Testis (tissue), 3 donors: ENCODE results near the gene CLDN19. TPM values are rescaled to one million over a fixed set of nuclear protein-coding genes. Genes with fewer than 3 reads are reported as not detected.

ENCODE experiments used
- DNase-seq: peaks from one replicate; pipeline ENCODE4 v3.0.0-alpha.2; 2019
- H3K27ac ChIP-seq, 2 donors: fragments of 200-600 bp; sonication (generic); one replicate each; pipeline ENCODE4 v1.5.1; 2019
- H3K27me3 ChIP-seq: fragments of 200-600 bp; sonication (generic); one replicate; pipeline ENCODE4 v1.5.1; 2019
- H3K36me3 ChIP-seq: fragments of 200-600 bp; sonication (generic); one replicate; pipeline ENCODE4 v1.5.1; 2017; ENCODE audit warnings: low read depth; ENCODE audit errors: missing control alignments
- H3K4me1 ChIP-seq: fragments of 200-600 bp; sonication (generic); one replicate; pipeline ENCODE4 v1.5.1; 2019
- H3K4me3 ChIP-seq, 2 donors: fragments of 200-600 bp; sonication (generic); one replicate each; pipeline ENCODE4 v1.5.1; 2017 to 2019
- H3K9me3 ChIP-seq: fragments of 200-600 bp; sonication (generic); one replicate; pipeline ENCODE4 v1.5.1; 2017
- CTCF ChIP-seq, 3 experiments: fragments of 450-650 bp in 2 of 3; fragments of 200-600 bp in 1 of 3; sonication (generic) in 1 of 3; IDR thresholded peaks; one replicate each; pipeline ENCODE4 v1.5.1; 2016 to 2019; ENCODE audit warnings: antibody characterized with exemption in 3 of 3, mild to moderate bottlenecking in 2 of 3, moderate library complexity in 1 of 3
- POLR2A ChIP-seq: fragments of 450-650 bp; IDR thresholded peaks from one replicate; pipeline ENCODE4 v1.6.1; 2017; ENCODE audit warnings: antibody characterized with exemption, mild to moderate bottlenecking, moderate library complexity
- WGBS, 2 donors: methylation state at CpG; one replicate each; pipeline ENCODE4 v1.1.5; 2018; 5-methylcytosine and 5-hydroxymethylcytosine counted together
- intact Hi-C: fragments of 100-400 bp; cut with DNase I; formaldehyde crosslinking; loops from one replicate; pipeline ENCODE4 v1.15.1; 2023; ENCODE audit warnings: low total_unique reads
- polyA plus RNA-seq: library from polyadenylated mRNA; stranded (reverse); fragments of 350-450 nt; fragmentation: Illumina TruSeq; extraction: RNeasy Lipid Tissue Mini Kit (QIAGEN cat#74804); gene quantifications from one replicate; pipeline ENCODE4 v1.2.3, GENCODE V29; 2014; ENCODE audit warnings: low read depth, low replicate concordance; ENCODE audit not compliant: insufficient read depth
- total RNA-seq, 2 donors: library from RNA; depleted of rRNA; stranded (reverse); fragments of >200 nt; gene quantifications; one replicate each; pipeline ENCODE4 v1.2.3, GENCODE V29; 2016

The CLDN19 gene
- total and polyA plus RNA-seq, 3 donors from 2014 or later: 0.12 to 0.24 (median 0.19) TPM

GRCh38 chr1:42748461-42749410 lies 8.7 kb upstream of the CLDN19 start:
- no peaks in the 10 kb centered on the region for H3K27me3 ChIP-seq
- H3K27ac ChIP-seq: no peak overlapping the region
- no peak overlapping the region for H3K4me3 ChIP-seq
- TF ChIP-seq CTCF (IDR thresholded peaks at IDR 0.05) (no peak), POLR2A (no peak)
- WGBS, 2 donors: 80 to 82% methylated on average over 13 to 14 of the region's 14 CpGs
- no peaks in the 10 kb centered on the region for H3K9me3 ChIP-seq
- intact Hi-C loops: no loop called here
- H3K36me3 ChIP-seq: no peaks in the 10 kb centered on the region
- no peak for DNase-seq
- no peaks in the 10 kb centered on the region for H3K4me1 ChIP-seq

GRCh38 chr1:42748021-42748420 lies 8.0 kb upstream of the CLDN19 start:
- TF ChIP-seq CTCF (IDR thresholded peaks at IDR 0.05): no peak
- no peak for TF ChIP-seq POLR2A
- H3K27me3 ChIP-seq: no peaks in the 10 kb centered on the region
- no peaks in the 10 kb centered on the region for H3K36me3 ChIP-seq
- no peak overlapping the region for H3K4me3 ChIP-seq
- 80 to 88% methylated on average over 10 of the region's 10 CpGs for WGBS, 2 donors
- H3K4me1 ChIP-seq: no peaks in the 10 kb centered on the region
- H3K27ac ChIP-seq: no peak overlapping the region
- H3K9me3 ChIP-seq: no peaks in the 10 kb centered on the region
- DNase-seq: no peak
- intact Hi-C loops: no loop called here

- WGBS, 2 donors: 60 to 75% methylated on average over 13 to 14 of the region's 14 CpGs
- TF ChIP-seq CTCF (IDR thresholded peaks at IDR 0.05) (peak in 2 of 3 experiments; percentile 37 to 51), POLR2A (no peak)
- intact Hi-C loops: no loop called here
- DNase-seq: peak; percentile 53
- Histone ChIP-seq H3K4me3 (no peak overlapping the region), H3K4me1 (no peaks in the 10 kb centered on the region), H3K9me3 (no peaks in the 10 kb centered on the region), H3K27ac (no peak overlapping the region), H3K27me3 (no peaks in the 10 kb centered on the region), H3K36me3 (no peaks in the 10 kb centered on the region)
These were observed 7.1 kb upstream of the CLDN19 start for GRCh38 chr1:42747125-42747524.

- Histone ChIP-seq H3K4me1 (no peaks in the 10 kb centered on the region), H3K27ac (no peak overlapping the region), H3K36me3 (no peaks in the 10 kb centered on the region), H3K27me3 (no peaks in the 10 kb centered on the region), H3K4me3 (no peak overlapping the region), H3K9me3 (no peaks in the 10 kb centered on the region)
- no peak for DNase-seq
- intact Hi-C loops: no loop called here
- WGBS, 2 donors: 93 to 96% methylated on average over 7 to 12 of the region's 12 CpGs
- TF ChIP-seq POLR2A: no peak
- TF ChIP-seq CTCF (IDR thresholded peaks at IDR 0.05): no peak
These were observed 6.5 kb upstream of the CLDN19 start for GRCh38 chr1:42746436-42747105.
